Transverse colon (tissue), 4 donors: ENCODE results near the gene KIFC3.

Experiments
- EP300 ChIP-seq: sonication (generic); formaldehyde crosslinking; IDR thresholded peaks from one replicate; pipeline ENCODE4 v1.6.1; 2017; ENCODE audit warnings: antibody characterized with exemption, low read depth
- POLR2A ChIP-seq: fragments of 450-650 bp; IDR thresholded peaks from one replicate; pipeline ENCODE4 v1.6.1; 2016; ENCODE audit warnings: antibody characterized with exemption, mild to moderate bottlenecking, moderate library complexity
- POLR2AphosphoS5 ChIP-seq, 3 donors: sonication (generic); formaldehyde crosslinking; IDR thresholded peaks; one replicate each; pipeline ENCODE4 v1.6.1; 2016; ENCODE audit warnings: antibody characterized with exemption in 3 of 3
- TF ChIP-seq, protein P1 (sequence below), 5 experiments: fragments of 200-600 bp in 3 of 5; fragments of 450-650 bp in 2 of 5; sonication (generic) in 3 of 5; IDR thresholded peaks; 1 replicate in 2 of 5; 2 replicates in 3 of 5; pipeline ENCODE4 v1.5.1; 2016 to 2017; ENCODE audit warnings: antibody characterized with exemption in 5 of 5, inconsistent platforms in 3 of 5, mild to moderate bottlenecking in 2 of 5, moderate library complexity in 1 of 5

DNA sequence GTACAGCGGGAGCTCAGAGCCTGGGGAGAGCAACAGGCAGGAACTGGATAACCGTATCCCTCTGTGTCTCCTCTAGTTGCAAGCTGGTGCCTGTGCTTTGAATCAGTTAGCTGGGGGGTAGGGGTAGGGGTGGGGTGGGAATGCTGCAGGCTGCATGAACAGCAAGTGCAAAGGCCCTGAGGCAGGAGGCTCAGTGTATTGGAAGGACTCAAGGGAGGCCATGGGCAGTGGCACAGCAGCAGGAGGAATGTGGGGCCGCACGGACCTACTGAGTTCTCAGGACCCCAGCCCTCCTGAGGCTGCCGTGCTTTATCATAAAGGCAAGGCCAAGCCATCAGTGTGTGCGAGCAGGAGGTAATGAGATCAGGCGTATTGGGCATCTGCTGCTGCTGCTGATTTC is 63.4 kb downstream of the KIFC3 start:
- TF ChIP-seq, protein P1, sequence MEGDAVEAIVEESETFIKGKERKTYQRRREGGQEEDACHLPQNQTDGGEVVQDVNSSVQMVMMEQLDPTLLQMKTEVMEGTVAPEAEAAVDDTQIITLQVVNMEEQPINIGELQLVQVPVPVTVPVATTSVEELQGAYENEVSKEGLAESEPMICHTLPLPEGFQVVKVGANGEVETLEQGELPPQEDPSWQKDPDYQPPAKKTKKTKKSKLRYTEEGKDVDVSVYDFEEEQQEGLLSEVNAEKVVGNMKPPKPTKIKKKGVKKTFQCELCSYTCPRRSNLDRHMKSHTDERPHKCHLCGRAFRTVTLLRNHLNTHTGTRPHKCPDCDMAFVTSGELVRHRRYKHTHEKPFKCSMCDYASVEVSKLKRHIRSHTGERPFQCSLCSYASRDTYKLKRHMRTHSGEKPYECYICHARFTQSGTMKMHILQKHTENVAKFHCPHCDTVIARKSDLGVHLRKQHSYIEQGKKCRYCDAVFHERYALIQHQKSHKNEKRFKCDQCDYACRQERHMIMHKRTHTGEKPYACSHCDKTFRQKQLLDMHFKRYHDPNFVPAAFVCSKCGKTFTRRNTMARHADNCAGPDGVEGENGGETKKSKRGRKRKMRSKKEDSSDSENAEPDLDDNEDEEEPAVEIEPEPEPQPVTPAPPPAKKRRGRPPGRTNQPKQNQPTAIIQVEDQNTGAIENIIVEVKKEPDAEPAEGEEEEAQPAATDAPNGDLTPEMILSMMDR (IDR thresholded peaks at IDR 0.05) = no peak
- TF ChIP-seq POLR2A (no peak), POLR2AphosphoS5 (IDR thresholded peaks at IDR 0.05) (no peak), EP300 (no peak)
